ENCODE data around the gene C2orf92. TPM values are rescaled to one million over a fixed set of nuclear protein-coding genes. Genes with fewer than 3 reads are reported as not detected.

Gene C2orf92
- total RNA-seq, 1 experiment from 2014 or later, result 3.0 TPM

GRCh38 chr2:97701851-97702465 is 32.4 kb downstream of the C2orf92 start:
- Histone ChIP-seq H3K9me3 (ENCODE audit: low read length) (no peaks in the 10 kb centered on the region), H3K79me2 (ENCODE audit: low read length) (no peaks in the 10 kb centered on the region), H3K4me1 (ENCODE audit: insufficient read depth, low read length) (0 out of 2 replicates have a peak, but pooled peaks cover 2% of the 10 kb centered on the region), H3K9ac (ENCODE audit: low read length) (no peak overlapping the region), H4K20me1 (ENCODE audit: low read length) (no peaks in the 10 kb centered on the region), H2AFZ (ENCODE audit: low read length) (no peak overlapping the region), H3K4me3 (ENCODE audit: low read length) (no peak overlapping the region), H3K9me2 (replicated peaks; ENCODE audit: low read length) (no peaks in the 10 kb centered on the region), H3K27me3 (ENCODE audit: low read length) (no peaks in the 10 kb centered on the region), H3K36me3 (ENCODE audit: low read depth, low read length) (no peaks in the 10 kb centered on the region), H3K4me2 (ENCODE audit: low read length) (no peak overlapping the region), H3F3A (ENCODE audit: low read length, unreplicated experiment) (no peaks in the 10 kb centered on the region), H3K27ac (ENCODE audit: low read length) (no peak overlapping the region)
- POLR2A ChIA-PET (ENCODE audit: unreplicated experiment), result no interaction called here
- intact Hi-C loops (cut with micrococcal nuclease), result loop anchor here (5.0 to 10.0 kb wide), 3 partner anchors 485 to 683 kb away; no protein-coding TSS in a partner anchor
- no TSS peak for BruUV-seq (replicated peaks)
- DNase-seq, result no peak
- no peak for TF ChIP-seq EZH2phosphoT487 (IDR thresholded peaks at IDR 0.05; ENCODE audit: borderline replicate concordance, low read length)
- no peak for TF ChIP-seq EZH2 (IDR thresholded peaks at IDR 0.05; ENCODE audit: low read length, unreplicated experiment)
- TF ChIP-seq, protein P1, sequence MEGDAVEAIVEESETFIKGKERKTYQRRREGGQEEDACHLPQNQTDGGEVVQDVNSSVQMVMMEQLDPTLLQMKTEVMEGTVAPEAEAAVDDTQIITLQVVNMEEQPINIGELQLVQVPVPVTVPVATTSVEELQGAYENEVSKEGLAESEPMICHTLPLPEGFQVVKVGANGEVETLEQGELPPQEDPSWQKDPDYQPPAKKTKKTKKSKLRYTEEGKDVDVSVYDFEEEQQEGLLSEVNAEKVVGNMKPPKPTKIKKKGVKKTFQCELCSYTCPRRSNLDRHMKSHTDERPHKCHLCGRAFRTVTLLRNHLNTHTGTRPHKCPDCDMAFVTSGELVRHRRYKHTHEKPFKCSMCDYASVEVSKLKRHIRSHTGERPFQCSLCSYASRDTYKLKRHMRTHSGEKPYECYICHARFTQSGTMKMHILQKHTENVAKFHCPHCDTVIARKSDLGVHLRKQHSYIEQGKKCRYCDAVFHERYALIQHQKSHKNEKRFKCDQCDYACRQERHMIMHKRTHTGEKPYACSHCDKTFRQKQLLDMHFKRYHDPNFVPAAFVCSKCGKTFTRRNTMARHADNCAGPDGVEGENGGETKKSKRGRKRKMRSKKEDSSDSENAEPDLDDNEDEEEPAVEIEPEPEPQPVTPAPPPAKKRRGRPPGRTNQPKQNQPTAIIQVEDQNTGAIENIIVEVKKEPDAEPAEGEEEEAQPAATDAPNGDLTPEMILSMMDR (conservative IDR thresholded peaks at IDR 0.05; ENCODE audit: low read depth, low read length), result no peak
- CTCF ChIA-PET, result no interaction called here
- ATAC-seq, result no peak

DNA sequence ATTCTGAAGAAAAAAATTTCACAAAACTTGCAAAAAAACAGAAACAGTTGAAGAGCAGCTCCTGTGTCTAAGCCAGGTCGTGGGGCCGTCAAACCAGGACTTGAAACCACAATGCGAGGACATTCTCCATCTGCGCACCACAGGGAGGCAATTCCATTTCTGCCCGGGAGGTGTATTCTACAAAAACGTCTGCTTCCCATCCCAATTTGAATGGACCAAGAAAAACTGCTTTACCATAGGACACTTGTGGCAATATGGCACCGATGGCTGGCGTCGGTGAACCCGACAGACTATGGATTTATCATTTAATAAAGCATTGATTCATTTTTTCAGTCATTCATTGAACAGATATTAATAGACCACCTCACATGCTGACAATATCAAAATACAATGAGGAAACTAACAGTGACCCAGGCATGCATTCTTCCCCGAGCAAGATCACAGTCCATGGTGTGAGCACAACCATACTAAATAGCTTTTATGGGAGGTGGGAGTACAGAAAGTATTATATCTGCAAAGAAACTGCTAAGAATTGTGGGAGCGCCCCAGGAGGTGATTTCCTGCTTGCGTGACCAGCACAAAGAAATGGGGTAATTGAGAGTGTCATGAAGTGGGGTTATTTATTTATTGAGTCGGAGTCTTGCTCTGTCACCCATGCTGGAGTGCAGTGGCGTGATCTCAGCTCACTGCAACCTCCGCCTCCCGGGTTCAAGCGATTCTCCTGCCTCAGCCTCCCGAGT is 33.4 kb downstream of the C2orf92 start:
- Histone ChIP-seq H3K4me2 (ENCODE audit: low read length) (no peak overlapping the region), H3K9me3 (ENCODE audit: low read length) (no peaks in the 10 kb centered on the region), H2AFZ (ENCODE audit: low read length) (no peak overlapping the region), H4K20me1 (ENCODE audit: low read length) (no peaks in the 10 kb centered on the region), H3F3A (ENCODE audit: low read length, unreplicated experiment) (no peaks in the 10 kb centered on the region), H3K27ac (ENCODE audit: low read length) (no peak overlapping the region), H3K4me3 (ENCODE audit: low read length) (no peak overlapping the region), H3K9ac (ENCODE audit: low read length) (no peak overlapping the region), H3K4me1 (ENCODE audit: insufficient read depth, low read length) (no peaks in the 10 kb centered on the region), H3K27me3 (ENCODE audit: low read length) (no peaks in the 10 kb centered on the region), H3K9me2 (replicated peaks; ENCODE audit: low read length) (no peaks in the 10 kb centered on the region), H3K36me3 (ENCODE audit: low read depth, low read length) (no peaks in the 10 kb centered on the region), H3K79me2 (ENCODE audit: low read length) (no peaks in the 10 kb centered on the region)
- no peak for TF ChIP-seq EZH2phosphoT487 (IDR thresholded peaks at IDR 0.05; ENCODE audit: borderline replicate concordance, low read length)
- TF ChIP-seq, protein P1 (conservative IDR thresholded peaks at IDR 0.05; ENCODE audit: low read depth, low read length), result no peak
- no peak for TF ChIP-seq EZH2 (IDR thresholded peaks at IDR 0.05; ENCODE audit: low read length, unreplicated experiment)
- no peak for ATAC-seq
- POLR2A ChIA-PET (ENCODE audit: unreplicated experiment), result no interaction called here
- no TSS peak for BruUV-seq (replicated peaks)
- intact Hi-C loops (cut with micrococcal nuclease), result loop anchor here (5.0 to 10.0 kb wide), 3 partner anchors 484 to 682 kb away; no protein-coding TSS in a partner anchor
- CTCF ChIA-PET, result no interaction called here
- DNase-seq, result no peak

- no peaks in the 10 kb centered on the region for H3K9me2 ChIP-seq (replicated peaks; ENCODE audit: low read length)
- no peak overlapping the region for H3K4me2 ChIP-seq (ENCODE audit: low read length)
- no peaks in the 10 kb centered on the region for H3K36me3 ChIP-seq (ENCODE audit: low read depth, low read length)
- H3K27ac ChIP-seq (ENCODE audit: low read length), result no peak overlapping the region
- ChIA-PET POLR2A (ENCODE audit: unreplicated experiment) (no interaction called here), CTCF (no interaction called here)
- ATAC-seq (no peak), DNase-seq (no peak)
- intact Hi-C loops (cut with micrococcal nuclease), result loop anchor here (5.0 to 10.0 kb wide), 3 partner anchors 484 to 681 kb away; no protein-coding TSS in a partner anchor
- no peak for TF ChIP-seq EZH2 (IDR thresholded peaks at IDR 0.05; ENCODE audit: low read length, unreplicated experiment)
- BruUV-seq (replicated peaks), result no TSS peak
- H4K20me1 ChIP-seq (ENCODE audit: low read length), result no peaks in the 10 kb centered on the region
- no peaks in the 10 kb centered on the region for H3F3A ChIP-seq (ENCODE audit: low read length, unreplicated experiment)
- H3K4me3 ChIP-seq (ENCODE audit: low read length), result no peak overlapping the region
- no peak overlapping the region for H2AFZ ChIP-seq (ENCODE audit: low read length)
- no peak overlapping the region for H3K9ac ChIP-seq (ENCODE audit: low read length)
- no peaks in the 10 kb centered on the region for H3K9me3 ChIP-seq (ENCODE audit: low read length)
- H3K79me2 ChIP-seq (ENCODE audit: low read length), result no peaks in the 10 kb centered on the region
- no peaks in the 10 kb centered on the region for H3K4me1 ChIP-seq (ENCODE audit: insufficient read depth, low read length)
- H3K27me3 ChIP-seq (ENCODE audit: low read length), result no peaks in the 10 kb centered on the region
Measured at GRCh38 chr2:97703741-97704140, 34.2 kb downstream of the C2orf92 start.
